Right lobe of liver (tissue), 6 donors: ENCODE data around the gene CYP3A4. TPM values are rescaled to one million over a fixed set of nuclear protein-coding genes. Genes with fewer than 3 reads are reported as not detected.
"Not testable (repeated sequence)": the region's sequence is repeated elsewhere in the genome, so short reads cannot be mapped to it uniquely, and the experiment has no call there.

ENCODE experiments used
- ATAC-seq, 4 donors: fragments of 200-7000 bp; cut with Tn5 transposase; one replicate each; pipeline ENCODE4 v1.9.1; 2020; ENCODE audit warnings: mild to moderate bottlenecking in 4 of 4, moderate library complexity in 4 of 4
- DNase-seq, 3 donors: peaks; one replicate each; pipeline ENCODE4 v3.0.0-alpha.2; 2020
- H3K27ac ChIP-seq, 3 donors: fragments of 200-600 bp; one replicate each; pipeline ENCODE4 v1.8.0; 2022
- H3K27me3 ChIP-seq, 2 donors: fragments of 200-600 bp; one replicate each; pipeline ENCODE4 v1.8.0; 2022
- H3K36me3 ChIP-seq, 4 donors: fragments of 200-600 bp; sonication (generic) in 1 of 4; one replicate each; pipeline versions ENCODE4 v1.5.1 to v1.8.0; 2017 to 2022; ENCODE audit warnings: control low read depth in 1 of 4
- H3K4me1 ChIP-seq, 4 donors: fragments of 200-600 bp; sonication (generic) in 1 of 4; one replicate each; pipeline versions ENCODE4 v1.5.1 to v1.8.0; 2017 to 2022; ENCODE audit warnings: control low read depth in 1 of 4
- H3K4me3 ChIP-seq, 3 donors: fragments of 200-600 bp; one replicate each; pipeline ENCODE4 v1.8.0; 2022
- H3K9me3 ChIP-seq, 4 donors: fragments of 200-600 bp; sonication (generic) in 1 of 4; one replicate each; pipeline versions ENCODE4 v1.5.1 to v1.8.0; 2017 to 2022; ENCODE audit warnings: control low read depth in 1 of 4
- CTCF ChIP-seq, 4 donors: fragments of 200-600 bp in 3 of 4; fragments of 450-650 bp in 1 of 4; IDR thresholded peaks; one replicate each; pipeline versions ENCODE4 v1.5.1 to v1.8.0; 2016 to 2022; ENCODE audit warnings: antibody characterized with exemption in 4 of 4, mild to moderate bottlenecking in 2 of 4
- POLR2A ChIP-seq: fragments of 450-650 bp; IDR thresholded peaks from one replicate; pipeline ENCODE4 v1.6.1; 2017; ENCODE audit warnings: antibody characterized with exemption, mild to moderate bottlenecking
- WGBS: methylation state at CpG from one replicate; pipeline ENCODE4 v1.1.6; 2018; ENCODE audit warnings: low coverage, low lambda C conversion rate; ENCODE audit not compliant: insufficient coverage; ENCODE audit errors: missing lambda C conversion rate; 5-methylcytosine and 5-hydroxymethylcytosine counted together
- intact Hi-C, 2 donors: fragments of 100-400 bp; cut with DNase I; formaldehyde crosslinking; loops; one replicate each; pipeline versions ENCODE4 v1.11.2 to v1.14.1; 2022
- total RNA-seq, 6 experiments: library from RNA; depleted of rRNA in 2 of 6; stranded (reverse); fragments of >200 nt in 2 of 6; fragmentation: NEBNext Ultra II Directional in 3 of 6; extraction: Animal tissue kit (Norgen Biotek cat#: 25700) in 3 of 6; gene quantifications; one replicate each; pipeline versions ENCODE4 v1.1.0 to v1.2.4, GENCODE V29; 2016 to 2023
- donor health status: DM: no; HTN: yes; CAD: no.
- donor health status: DM: no; HTN: no; CAD: no.
- donor health status: DM: no; HTN: no; CAD: no.
- donor health status: DM: no; HTN: yes; CAD: no.
- donor health status: DM: no; HTN: yes; CAD: no.

CYP3A4 gene
- total RNA-seq, 6 experiments from 2014 or later = 443 to 12,747 (median 1,120) TPM

GRCh38 chr7:99786726-99787335 is 2.8 kb upstream of the CYP3A4 start:
- 48% methylated on average over 3 of the region's 3 CpGs for WGBS
- ATAC-seq (no peak), DNase-seq (no peak)
- intact Hi-C loops = no loop called here
- Histone ChIP-seq H3K4me3 (no peak overlapping the region), H3K27me3 (no peaks in the 10 kb centered on the region), H3K27ac (peak overlapping the region in 1 of 3 donors; percentile 95), H3K4me1 (peaks cover 0 to 67% (median 9%) of the 10 kb centered on the region in 4 donors), H3K9me3 (no peaks in the 10 kb centered on the region), H3K36me3 (peaks cover 0 to 18% (median 0%) of the 10 kb centered on the region in 4 donors)
- TF ChIP-seq CTCF (IDR thresholded peaks at IDR 0.05) = no peak
- no peak for TF ChIP-seq POLR2A

GRCh38 chr7:99785654-99786053 is 1.7 kb upstream of the CYP3A4 start:
- H3K27me3 ChIP-seq, H3K4me3 ChIP-seq, H3K9me3 ChIP-seq, DNase-seq, ATAC-seq, intact Hi-C loops: not testable (repeated sequence)
- Histone ChIP-seq H3K4me1 (peaks cover 0 to 59% (median 4%) of the 10 kb centered on the region in 4 donors), H3K36me3 (peaks cover 0 to 18% (median 0%) of the 10 kb centered on the region in 4 donors), H3K27ac (peak overlapping the region in 2 of 3 donors; percentile 33 to 95)
- 89% methylated on average over 2 of the region's 3 CpGs for WGBS

GRCh38 chr7:99782012-99782953 is 1.7 kb downstream of the CYP3A4 start:
- peak overlapping the region in 2 of 3 donors; percentile 48 to 61 for H3K4me3 ChIP-seq
- TF ChIP-seq POLR2A (no peak), CTCF (IDR thresholded peaks at IDR 0.05) (peak in 1 of 4 donors; percentile 7)
- peak; percentile 1 to 32 (median 13) for ATAC-seq

GRCh38 chr7:99780588-99780987 is 3.4 kb downstream of the CYP3A4 start:
- intact Hi-C loops = no loop called here
- DNase-seq (no peak), ATAC-seq (peak in 2 of 4 donors; percentile 4 to 32)
- Histone ChIP-seq H3K27me3 (no peaks in the 10 kb centered on the region), H3K9me3 (no peaks in the 10 kb centered on the region), H3K4me1 (peaks cover 0 to 11% (median 0%) of the 10 kb centered on the region in 4 donors), H3K27ac (peak overlapping the region in 2 of 3 donors; percentile 74 to 95), H3K36me3 (peaks cover 0 to 48% (median 5%) of the 10 kb centered on the region in 4 donors), H3K4me3 (peak overlapping the region in 1 of 3 donors; percentile 61)
- TF ChIP-seq POLR2A (no peak), CTCF (IDR thresholded peaks at IDR 0.05) (no peak)
- 50% methylated on average over 1 of the region's 1 CpG for WGBS

More at GRCh38 chr7:99782012-99782953, 1.7 kb downstream of the CYP3A4 start:
- Histone ChIP-seq H3K4me1 (peaks cover 0 to 27% (median 0%) of the 10 kb centered on the region in 4 donors), H3K9me3 (no peaks in the 10 kb centered on the region), H3K27me3 (no peaks in the 10 kb centered on the region), H3K27ac (peak overlapping the region in 2 of 3 donors; percentile 74 to 95), H3K36me3 (peaks cover 0 to 46% (median 5%) of the 10 kb centered on the region in 4 donors)
- 41% methylated on average over 5 of the region's 5 CpGs for WGBS
- no peak for DNase-seq
- intact Hi-C loops = no loop called here
